Activated T-cell treated with anti-CD3 and anti-CD28 coated beads for 24 hours (primary cell): ENCODE measurements around the gene CCDC6.

Source experiments
- DNase-seq: peaks from one replicate; pipeline ENCODE4 v3.0.0-alpha.2; 2020; ENCODE audit warnings: low read depth

The CCDC6 gene

DNA sequence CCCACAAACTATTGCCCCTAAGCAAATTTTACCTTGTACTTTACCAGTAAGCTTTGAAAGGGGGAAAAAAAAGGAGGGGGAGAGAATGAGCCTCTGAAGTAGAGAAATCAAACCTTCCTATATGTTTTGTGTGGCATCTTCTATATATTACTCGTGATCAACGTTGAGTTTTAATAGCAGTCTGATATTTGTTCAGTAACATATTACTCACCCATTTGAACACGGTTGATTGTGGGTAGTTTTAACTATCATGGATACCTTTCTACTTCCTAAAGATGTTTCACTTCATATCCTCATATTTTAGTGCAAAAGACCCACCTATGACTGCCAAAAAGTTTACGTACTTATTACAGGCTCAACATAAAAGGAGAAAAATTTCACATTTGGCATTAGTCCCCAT lies 54.5 kb downstream of the CCDC6 start:
- DNase-seq = no peak

DNA sequence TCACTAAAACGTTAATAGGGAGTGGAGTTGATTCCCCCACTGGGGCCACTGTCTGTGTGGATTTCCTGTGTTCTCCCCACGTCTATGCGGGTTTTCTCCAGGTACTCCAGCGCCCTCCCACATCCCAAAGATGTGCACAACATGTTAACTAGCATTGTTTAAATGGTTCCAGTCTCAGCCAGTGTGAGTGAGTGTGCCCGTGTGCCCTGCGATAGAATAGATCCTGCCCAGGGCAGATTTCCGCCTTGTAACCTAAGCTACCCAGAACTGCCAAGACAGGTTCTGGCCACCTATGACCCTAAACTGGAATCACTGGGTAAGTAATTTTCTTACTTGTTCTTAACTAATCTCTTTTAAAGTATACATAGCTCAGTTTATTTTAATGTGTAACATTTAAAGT lies 58.5 kb downstream of the CCDC6 start:
- DNase-seq = no peak

DNA sequence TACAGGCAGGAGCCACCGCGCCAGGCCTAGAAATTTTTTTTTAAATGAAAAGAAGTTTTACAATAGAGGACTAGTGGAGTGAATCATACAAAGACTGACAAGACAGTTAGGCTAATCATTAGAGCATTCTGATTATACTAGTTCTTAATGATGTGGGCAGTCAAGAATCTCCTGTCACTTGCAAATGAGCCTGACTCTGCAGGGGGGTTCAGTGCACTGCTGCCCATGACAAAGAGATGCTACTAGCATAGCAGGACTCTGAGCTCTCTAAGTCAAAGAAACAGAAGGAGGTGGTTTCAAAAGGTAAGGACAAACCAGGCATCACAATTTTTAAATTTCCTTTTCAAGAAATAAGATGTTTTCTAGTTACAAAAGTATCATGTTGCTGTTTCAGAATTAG lies 59.0 kb downstream of the CCDC6 start:
- DNase-seq = no peak

DNA sequence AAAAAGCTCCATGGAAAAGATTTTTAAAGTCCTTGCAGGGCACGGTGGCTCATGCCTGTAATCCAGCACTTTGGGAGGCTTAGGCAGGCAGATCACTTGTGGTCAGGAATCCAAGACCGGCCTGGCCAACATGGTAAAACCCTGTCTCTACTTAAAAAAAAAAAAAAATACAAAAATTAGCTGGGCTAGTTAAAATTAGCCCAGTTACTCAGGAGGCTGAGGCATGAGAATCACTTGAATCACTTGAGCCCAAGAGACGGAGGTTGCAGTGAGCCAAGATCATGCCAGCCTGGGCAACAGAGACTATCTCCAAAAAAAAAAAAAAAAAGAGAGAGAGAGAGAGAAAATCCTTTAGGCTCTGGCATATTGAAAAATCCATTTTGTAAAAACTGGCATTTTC lies 61.9 kb downstream of the CCDC6 start:
- DNase-seq = no peak

DNA sequence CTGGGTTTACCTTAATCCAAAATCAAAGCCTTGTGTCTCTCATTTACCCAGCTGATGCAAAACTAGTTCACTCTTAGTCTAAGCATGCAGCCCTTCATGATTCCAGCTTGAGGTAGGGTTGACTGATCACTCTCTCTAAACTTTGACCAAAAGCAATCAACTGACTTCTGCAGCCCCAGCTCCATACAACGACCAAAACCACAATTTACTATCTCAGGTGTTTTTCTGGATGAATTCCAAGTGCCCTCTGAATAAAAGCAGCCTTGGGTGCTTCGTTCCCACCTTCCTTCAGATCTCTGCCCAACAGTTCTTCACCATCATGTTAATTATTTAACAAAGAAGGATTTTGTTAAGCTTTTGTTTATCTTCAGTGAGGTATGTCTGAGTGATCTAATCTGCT lies 62.6 kb downstream of the CCDC6 start:
- DNase-seq = no peak

DNA sequence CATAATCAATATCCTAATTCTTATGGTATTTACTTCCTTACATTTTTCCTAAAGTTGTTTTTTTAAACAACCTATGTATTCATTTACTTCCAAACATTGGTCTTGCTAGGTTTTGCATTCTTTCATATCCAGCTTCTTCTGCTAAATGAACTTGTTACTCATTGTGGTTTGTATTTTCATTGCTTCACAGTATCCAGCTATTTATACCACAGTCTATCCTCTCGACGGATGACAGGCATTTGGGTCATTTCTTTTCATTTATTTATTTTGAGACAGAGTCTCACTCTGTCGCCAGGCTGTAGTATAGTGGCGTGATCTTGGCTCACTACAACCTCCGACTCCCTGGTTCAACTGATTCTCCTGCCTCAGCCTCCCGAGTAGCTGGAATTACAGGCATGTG lies 66.8 kb downstream of the CCDC6 start:
- DNase-seq = no peak

DNA sequence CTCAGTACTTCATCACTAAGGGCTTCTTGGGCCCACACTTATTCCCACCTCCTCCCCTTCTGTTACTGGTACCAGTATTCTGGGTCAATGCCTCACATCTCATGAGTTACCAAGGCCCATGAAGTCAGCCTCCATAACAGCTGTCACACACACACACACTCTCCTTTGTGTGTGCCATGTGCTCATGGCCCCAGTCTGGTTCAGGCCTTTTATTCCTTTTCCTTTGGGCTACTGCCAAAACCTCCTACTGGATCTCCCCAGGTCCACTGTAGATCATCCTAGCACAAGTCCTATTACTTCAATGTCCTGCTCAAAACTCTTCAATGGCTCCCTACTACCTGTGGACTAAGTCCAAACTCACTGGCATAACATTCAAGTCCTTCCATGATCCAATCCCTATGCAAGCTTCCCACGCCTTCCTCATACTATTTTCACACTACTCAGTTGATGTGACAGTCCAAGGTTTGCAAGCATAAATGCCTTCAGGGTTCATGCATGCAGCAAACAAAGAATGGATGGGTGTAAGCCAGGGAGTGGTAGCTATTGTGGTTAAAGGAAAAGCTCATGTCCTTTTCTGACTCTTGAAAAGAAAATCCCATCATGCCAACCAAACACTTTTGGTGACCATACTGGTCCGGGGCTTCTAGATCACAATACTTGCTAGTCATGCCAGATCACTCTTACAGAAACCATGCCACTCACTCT lies 68.1 kb downstream of the CCDC6 start:
- DNase-seq = no peak

DNA sequence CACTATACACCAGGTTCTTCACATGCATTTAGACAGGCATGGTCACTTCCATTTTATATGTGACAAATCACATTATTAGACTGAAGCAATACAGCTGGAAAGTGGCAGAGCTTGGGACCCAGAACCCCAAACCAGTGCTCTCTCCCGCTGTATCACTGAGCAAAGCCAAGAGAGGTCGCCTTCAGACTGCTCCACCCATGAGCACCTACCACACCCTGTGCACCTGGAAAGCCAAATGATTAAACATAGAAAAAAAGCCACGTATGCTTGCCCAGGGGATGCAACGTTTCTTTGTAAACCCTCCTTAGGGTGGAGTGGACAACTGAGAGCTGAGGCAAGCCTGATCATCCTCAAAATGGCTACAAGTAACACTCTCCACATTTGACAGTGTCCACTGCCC lies 72.5 kb downstream of the CCDC6 start:
- no peak for DNase-seq

DNA sequence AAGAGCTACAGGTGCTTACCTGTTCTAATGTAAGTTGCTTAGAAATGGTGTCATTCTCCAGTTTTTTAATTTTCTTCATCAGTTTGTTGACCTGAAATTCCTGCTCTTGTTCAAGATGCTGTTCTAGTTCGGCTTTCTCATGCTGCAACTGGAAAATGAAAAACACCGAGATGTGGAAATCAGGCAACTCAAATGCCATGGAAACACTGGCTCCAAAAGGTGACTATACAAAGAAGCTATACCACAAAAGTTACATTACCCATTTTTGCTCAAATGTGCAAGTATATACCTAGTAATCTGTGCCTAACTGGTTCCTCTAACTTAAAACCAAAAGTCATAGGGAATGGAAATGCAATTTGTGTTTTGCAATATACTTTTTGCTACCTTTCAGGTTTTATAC lies 73.8 kb downstream of the CCDC6 start:
- no peak for DNase-seq

DNA sequence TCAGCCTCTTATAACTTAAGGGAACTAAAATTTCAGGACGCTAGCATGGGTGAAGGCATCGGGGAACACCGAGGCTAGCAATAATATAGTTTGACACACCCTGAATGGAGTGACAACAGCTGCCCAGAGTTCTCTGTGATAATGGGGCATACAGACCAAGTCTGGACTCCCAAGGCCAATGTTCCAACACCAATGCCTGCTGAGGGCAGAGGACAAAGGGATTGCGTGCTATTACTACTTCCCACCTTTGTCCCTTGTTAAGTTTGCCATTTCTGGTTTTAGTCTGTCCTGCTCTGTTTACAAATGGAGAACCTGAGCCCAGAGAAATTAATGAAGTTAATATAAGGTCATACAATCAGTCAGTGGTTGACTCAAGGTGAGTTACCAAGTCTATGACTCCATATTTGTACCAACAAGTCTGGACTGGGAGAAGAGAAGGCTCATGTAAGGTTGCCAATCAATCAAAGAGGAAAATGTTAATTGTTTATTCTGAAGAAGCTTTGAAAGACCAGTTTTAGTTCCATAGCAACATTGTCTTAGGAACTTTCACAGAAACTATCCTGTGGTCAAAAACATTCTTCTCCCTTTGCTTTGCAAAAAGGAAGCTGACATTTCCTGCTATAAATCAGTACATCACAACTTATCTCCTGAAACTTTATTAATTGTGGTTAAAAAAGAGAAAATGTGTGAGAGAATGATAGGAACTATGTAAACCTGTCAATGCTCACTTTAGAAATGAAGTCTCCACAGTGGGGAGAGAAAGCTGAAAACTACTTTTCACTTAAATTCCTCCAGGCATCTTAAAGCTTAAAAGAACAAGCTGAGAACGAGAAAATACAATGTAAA lies 74.5 kb downstream of the CCDC6 start:
- DNase-seq = no peak

DNA sequence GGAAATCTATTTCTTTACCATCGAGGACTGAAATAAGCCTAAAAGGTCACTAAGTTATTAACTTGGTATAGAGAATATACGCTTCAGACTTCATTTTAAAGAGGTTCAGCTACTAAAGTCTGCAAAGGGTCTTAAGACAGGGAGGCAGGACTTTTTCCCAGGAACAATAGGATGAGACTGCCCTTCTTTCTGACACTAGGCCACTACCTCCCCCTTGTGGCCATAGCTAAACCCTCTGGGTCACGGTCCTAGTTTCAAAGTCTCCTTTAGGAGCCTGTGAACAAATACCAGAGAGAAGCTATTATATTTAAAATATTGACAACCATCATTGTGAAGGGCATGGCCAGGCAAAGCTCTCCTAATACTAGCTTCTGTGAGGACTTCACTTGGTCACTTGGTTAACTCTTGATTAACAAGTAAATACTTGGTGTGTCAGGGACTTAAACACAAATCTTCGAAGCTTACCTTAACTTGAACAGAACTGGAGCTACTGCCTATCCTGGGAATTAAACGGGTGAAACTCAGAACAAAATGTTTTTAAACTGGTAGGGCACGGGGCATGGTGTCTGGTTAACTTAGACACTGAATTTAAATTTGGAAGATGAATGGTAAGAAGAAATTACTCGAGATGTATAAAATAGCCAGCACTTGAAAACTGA lies 75.6 kb downstream of the CCDC6 start:
- DNase-seq = peak; percentile 7

DNA sequence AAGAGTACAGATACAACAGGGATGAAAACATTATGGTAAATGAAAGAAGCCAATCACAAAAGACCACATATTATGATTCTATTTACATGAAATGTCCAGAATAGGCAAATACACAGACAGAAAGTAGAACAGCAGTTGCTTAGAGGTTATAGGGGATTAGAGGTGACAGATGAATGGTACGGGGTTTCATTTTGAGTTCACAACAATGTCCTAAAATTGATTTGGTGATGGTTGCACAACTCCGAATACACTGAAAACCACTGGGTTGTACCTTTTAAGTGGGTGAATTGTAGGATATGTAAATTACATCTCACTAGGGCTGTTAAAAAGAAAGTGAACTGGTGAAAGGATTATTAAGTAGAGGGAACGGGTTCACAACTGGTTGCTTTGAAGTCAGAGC lies 76.8 kb downstream of the CCDC6 start:
- no peak for DNase-seq

DNA sequence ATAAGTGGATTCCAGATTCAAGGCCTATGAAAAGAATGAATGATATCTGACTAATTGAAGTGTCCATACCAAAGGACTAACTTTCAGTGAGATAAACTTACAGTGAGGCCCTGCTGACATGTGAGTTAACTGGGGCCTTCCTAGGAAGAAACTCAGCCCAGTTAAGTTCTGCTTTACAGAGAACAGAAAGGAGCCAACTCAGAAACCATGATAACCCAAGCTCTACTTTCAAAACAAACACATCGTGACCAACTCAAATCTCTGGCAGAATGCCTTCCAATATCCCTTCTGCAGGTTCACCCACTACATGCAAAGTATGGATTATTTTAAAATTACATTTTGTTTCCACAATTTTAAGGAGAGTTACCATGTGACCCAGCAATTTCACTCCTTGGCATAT lies 77.3 kb downstream of the CCDC6 start:
- DNase-seq = no peak

DNA sequence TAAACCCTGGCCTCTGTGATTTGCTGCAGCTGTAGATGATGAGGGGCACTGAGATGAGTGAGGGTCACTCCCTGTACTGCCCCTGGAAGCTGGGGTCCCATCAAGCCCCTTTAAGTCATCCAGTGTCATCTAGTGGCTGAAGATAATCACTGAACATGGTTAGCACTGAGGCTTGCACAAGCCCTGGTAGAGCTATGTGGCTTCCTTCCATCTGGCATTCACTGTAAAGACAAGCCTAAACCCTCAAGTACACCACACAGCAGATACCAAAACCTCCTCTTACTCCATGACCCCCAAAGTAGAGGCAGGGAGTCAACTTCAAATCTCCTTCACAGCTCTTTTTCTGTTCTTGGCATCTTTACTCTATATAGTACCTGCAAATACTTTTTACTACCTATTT lies 80.4 kb downstream of the CCDC6 start:
- no peak for DNase-seq

DNA sequence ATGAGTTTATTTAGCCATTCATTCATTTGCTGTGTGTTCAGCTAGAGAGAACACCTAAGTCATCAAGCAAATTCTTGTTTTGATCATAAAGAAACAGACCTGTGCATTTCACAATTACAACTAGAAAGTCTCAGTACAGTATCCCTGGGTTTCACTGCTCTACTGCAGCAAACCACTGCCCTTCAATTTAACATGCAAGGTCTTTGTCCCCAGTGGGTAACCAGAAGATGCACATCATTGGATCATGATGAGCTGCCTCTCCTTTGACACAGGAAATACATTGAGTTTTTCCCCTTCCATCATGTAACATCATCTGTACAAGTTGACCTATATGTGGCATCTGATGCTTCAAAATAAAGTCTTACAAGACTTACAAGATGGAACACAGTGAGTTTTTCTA lies 82.6 kb downstream of the CCDC6 start:
- no peak for DNase-seq

DNA sequence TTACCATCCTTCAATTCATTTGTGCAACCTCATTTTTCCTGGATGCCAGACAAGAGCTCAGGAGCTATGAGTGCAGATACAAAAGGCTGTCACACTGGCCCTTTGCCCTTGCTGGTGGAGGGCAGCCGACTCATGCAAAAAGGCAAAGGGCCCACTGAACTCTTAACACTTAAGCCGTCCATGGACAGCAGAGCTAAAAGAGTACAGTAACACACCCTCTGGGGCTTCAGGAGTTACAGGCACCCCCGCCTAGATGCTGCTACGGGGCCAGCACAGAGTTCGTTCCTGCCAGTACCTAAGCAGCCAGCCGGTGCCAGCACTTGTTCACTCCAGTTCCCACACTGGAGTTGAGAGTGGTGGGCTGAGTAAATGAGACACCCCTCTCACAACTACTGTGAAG lies 83.2 kb downstream of the CCDC6 start:
- no peak for DNase-seq

DNA sequence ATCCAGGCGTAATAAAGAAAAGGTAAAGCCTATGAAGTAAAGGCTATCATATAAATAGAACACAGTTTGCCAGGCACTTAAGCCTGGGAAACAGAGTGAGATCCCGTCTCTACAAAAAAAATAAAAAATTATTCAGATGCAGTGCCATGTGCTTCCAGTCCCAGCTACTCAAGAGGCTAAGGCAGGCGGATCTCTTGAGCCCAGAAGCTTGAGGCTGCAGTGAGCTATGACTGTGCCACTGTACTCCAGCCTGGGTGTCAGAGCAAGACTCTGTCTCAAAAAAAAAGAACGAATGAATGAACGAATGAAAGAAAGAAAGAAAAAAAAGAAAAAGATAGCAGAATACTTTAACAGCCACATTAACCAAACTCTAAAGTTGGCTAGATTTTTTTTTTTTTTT lies 85.9 kb downstream of the CCDC6 start:
- no peak for DNase-seq

DNA sequence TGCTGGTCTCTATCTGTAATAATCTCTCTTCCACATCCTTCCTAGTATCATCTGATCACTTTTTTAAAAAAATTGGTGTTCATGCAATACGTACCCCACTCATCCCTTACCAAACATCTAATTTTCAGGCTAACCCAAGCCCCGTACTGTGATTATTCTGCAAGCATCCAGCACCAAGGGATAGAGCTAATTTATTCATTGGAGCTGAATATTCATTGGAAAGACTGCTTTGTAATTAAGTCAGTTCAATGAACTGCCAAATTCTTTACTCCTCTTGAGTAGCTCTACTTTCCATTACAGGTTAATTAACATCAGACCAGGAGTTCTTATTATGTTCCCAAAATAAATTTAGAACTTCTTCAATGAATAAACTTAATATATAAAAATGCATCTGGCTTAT lies 86.7 kb downstream of the CCDC6 start:
- no peak for DNase-seq

DNA sequence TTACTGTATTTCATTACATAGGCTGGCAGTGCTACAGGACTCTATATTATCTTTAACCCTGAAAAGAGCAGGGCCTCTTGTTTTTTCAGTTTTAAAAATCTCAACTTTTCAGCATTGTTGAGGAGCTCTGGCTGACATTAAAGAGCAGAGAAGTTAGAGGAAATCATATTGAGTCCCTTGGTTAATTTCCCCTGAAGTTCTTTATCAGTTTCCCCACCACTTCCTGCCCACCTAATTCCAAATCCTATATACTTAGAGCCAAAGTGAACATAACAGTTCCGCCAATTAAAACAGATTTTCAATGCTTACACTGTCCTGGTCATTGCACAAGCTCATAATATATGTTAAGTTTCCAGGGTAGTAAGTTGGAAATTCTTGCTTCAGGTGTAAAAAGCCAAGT lies 87.1 kb downstream of the CCDC6 start:
- no peak for DNase-seq

DNA sequence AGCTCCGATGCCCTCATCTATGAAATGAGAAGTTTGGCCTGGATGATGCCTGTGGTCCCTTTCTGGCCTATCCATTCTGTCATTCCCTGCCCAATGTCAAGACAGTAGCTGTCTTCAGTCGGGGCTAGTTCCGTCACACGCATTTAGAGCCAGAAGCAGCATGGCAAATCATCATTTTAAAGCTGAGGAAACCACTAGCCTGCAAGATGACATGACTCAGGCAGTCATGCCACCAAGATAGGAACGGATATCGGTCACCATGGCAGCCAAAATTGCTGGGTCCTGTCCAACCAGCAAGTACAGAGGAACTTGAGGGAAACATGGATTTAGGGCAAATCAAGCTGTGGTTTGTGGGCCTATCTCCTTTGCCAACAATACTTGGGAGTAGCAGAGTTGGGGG lies 88.6 kb downstream of the CCDC6 start:
- DNase-seq = no peak

DNA sequence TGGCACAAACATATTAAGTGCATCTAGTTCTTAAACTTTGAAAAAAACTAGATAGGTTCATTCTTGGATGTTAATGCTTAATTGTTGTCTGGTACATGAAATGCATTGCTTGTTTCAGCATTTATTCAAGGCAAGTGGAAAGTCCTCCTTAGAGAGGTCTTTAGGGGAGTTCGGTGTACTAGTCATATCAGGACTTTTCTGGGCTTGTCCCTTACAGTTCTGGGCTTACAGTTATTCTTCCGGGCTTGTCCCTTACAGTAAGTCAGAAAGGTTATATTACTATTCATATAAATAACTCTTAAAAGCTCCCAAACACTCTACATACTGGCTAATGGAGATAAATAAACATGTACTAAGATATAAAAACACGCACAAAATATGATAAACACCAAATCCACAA lies 91.5 kb downstream of the CCDC6 start:
- DNase-seq = no peak

DNA sequence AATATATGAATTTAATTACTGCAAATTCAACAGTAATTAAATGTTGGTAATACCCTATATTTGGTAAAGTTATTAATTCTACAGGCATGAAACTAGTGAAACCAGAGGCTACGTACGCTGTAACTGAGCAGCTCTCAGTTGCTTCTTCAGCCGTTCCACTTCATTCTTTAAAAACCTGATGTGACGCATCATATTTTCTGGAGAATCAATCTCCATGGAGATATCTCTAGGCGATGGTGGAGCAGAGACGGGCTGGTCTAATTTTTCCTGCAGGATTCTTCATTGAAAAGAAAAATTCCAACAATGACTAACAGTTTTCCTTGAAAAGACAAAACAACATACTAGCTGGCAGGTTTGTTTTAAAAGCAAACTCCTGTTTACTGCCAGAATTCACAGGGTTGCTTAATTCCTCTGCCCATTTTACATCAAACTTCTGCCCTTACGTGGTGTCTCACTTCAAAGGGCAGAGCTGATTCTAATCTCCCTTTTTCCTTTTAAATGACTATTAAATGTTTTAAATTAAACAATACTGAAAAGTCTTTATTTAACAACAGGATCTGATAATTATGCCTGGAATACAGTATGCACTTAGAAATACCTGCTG lies 93.7 kb downstream of the CCDC6 start:
- DNase-seq = no peak

DNA sequence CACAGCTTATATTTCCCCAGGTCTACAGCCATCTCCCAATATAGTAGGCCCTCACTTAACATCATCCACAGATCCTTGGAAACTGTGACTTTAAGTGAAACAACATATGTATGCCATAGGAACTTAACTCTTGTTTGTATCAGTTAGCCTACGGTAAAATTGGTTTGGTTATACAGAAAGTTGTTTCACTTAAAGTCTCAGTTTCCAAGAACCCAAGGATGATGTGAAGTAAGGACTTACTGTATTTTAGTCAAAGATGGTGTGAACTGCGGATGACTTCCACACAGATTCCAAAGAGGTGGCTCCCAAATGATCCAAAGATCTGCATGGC lies 96.7 kb downstream of the CCDC6 start:
- no peak for DNase-seq
